HG03060 (cell line): ENCODE results near the gene RAVER1.
"Not testable (repeated sequence)": the region's sequence is repeated elsewhere in the genome, so short reads cannot be mapped to it uniquely, and the experiment has no call there.

Source experiments
- ATAC-seq: cut with Tn5 transposase; IDR thresholded peaks from one replicate; pipeline ENCODE4 v1.9.1; 2021; ENCODE audit warnings: low read depth, moderate number of reproducible peaks; ENCODE audit not compliant: unreplicated experiment

RAVER1 gene

DNA sequence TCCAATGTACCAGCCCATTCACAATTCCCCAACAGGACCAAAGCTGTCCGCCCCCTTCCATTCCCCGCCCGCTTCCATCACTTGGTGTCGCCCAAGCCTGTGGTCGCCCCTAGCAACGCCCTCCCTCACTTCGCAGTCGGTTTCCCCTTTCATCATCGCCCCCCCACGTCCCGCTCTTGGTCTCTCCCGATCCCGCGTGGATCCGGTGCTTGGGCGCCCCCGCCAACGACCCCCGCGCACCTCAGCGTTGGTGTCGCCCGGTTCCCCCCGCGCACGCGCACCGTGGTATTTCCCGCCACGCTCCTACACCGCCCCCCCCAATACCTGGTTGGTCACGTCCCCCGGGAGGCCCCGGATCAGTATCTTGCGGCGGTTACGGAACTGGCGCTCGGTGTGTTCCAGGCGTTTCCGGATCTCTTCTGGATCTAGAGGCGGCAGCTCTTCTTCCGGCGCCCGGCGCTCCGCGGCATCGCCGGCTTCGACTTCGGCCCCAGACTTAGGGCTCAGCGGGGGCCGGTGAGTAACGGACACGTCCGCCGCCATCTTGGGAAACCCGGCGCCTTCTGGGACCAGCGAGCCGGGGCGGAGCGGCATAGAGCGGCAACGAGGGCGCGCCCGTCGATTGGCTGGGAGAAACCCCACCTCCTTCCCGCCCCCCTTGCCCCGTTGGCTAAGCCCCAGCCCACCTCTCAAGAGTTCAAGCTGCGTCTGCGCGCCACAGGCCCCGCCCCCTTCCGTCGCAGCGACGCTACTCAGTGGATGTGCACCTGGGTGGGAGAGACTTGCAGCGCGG, at the start of gene RAVER1:
Gene RAVER1 (minus strand): TSS at position 565 of the 793 bp plus-strand sequence. CDS start 22 bp downstream, at position 543.
- ATAC-seq: peak; percentile 73

DNA sequence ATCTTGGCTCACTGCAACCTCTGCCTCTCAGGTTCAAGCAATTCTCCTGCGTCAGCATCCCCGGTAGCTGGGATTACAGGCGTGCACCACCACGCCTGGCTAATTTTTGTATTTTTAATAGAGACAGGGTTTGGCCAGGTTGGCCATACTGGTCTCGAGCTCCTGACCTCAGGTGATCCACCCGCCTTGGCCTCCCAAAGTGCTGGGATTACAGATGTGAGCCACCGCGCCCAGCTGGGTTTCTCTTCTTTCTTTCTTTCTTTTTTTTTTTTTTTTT, 49.8 kb upstream of the RAVER1 start:
- ATAC-seq: not testable (repeated sequence)

GRCh38 chr19:10380313-10381102, 47.2 kb upstream of the RAVER1 start, which contains the start of gene TYK2:
Gene TYK2, minus strand, starts transcription at chr19:10380572. Its CDS starts 2,166 bp downstream, at chr19:10378406.
- ATAC-seq: peak; percentile 85

GRCh38 chr19:10379880-10380312, 46.6 kb upstream of the RAVER1 start:
- no peak for ATAC-seq

- no peak for ATAC-seq
Observed at GRCh38 chr19:10378124-10378523, 44.8 kb upstream of the RAVER1 start.

DNA sequence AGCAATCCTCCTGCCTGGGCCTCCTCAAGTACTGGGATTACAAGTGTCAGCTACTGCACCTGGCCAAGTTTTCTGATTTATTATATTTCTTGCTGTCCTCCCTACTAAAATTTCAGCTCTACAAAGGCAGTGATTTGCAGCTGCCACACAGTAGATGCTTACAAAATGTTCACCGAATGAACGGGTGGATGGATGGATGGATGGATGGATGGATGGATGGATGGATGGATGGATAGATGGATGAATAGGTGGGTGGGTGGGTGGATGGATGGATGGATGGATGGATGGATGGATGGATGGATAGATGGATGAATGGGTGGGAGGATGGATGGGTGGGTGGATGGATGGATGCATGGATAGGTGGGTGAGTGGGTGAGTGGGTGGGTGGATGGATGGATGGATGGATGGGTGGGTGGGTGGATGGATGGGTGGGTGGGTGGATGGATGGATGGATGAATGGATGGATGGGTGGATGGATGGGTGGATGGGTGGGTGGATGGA, 43.9 kb upstream of the RAVER1 start:
- ATAC-seq: not testable (repeated sequence)

DNA sequence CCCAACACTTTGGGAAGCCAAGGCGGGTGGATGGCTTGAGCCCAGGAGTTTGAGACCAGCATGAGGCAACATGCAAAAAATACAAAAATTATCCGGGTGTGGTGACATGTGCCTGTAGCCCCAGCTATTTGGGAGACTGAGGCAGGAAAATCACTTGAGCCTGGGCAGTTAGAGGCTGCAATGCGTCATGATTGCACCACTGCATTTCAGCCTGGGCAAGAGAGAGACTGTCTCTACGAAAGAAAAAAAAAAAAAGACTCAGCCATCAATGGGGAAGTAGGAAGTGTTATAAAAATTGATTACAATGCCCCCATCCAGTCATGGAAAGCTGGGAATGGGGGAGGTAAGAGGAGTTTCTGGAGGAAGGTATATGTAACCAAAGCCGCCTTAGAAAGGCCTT, 41.6 kb upstream of the RAVER1 start:
- ATAC-seq: no peak

GRCh38 chr19:10372690-10373089, 39.4 kb upstream of the RAVER1 start:
- no peak for ATAC-seq

DNA sequence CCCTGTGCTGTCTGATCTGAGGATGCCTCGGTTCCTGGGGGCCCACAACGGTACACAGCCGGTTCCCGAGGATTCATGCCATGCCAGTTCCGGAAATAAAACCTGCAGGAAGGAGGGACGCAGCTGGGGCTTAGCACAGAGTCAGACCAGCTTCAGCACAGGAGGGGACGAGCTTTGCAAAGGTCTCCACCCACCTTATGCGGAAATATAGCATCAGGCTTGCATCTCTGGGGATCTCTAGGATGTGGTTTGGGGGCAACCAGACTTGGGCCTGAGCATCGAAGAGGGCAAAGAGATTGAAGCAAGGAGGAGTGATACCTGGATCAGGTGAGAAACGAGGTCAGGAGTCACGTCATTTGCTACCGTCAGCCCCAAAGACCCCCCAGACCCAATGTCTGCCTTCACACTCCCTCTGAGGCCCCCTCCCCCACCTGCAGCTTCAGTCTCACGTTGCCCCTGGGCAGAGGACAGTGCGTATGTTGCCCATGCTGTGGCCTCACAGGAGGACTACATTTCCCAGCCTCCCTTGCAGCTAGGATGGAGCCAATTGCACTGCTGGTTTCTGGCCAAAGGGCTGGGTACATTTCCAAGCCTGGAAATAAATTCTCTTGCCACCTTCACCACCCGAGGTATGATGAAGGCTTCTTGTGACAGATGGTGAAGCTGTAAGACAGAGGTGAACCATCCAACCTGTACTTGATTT, 34.9 kb upstream of the RAVER1 start:
- ATAC-seq: no peak

DNA sequence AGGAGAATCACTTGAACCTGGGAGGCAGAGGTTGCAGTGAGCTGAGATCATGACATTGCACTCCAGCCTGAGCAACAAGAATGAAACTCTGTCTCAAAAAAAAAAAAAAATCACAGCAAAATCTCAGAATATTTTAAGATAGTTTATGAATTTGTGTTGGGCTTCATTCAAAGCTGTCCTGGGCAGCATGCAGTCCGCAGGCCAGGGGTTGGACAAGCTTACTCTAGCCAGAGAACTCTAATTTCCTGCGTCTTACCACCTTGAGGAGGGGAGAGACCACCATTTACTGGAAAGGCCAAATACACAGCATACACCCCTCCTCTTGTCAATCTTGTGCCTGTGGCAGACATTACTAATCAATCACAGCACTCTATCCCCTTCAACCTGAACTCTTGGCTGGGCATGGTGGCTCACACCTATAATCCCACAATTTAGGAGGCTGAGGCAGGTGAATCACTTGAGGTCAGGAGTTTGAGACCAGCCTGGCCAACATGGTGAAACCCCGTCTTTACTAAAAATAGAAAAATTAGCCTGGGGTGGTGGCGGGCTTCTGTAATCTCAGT, 33.7 kb upstream of the RAVER1 start:
- not testable (repeated sequence) for ATAC-seq

DNA sequence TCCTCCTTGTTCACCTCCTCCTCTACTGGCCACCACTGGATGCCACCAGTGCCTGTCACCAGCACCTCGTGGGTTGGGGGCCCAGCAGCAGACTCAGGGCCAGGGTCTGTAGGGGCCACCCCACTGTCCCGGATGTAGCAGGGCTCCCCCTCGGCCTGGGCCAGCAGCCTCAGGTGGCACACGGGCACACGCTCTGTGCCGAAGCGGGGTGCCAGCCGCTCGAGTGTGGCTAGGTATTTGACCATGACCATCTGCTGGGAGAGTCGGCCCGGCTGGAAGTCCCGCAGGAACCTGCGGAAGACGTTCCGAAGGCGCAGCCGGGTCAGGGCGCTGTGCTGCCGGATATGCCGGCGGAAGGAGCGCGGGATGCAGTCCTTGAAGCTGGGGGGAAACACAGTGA, 32.2 kb upstream of the RAVER1 start:
- no peak for ATAC-seq

GRCh38 chr19:10364644-10365043, 31.3 kb upstream of the RAVER1 start:
- ATAC-seq: no peak

- ATAC-seq: no peak
Observed at GRCh38 chr19:10363789-10364281, 30.5 kb upstream of the RAVER1 start.

DNA sequence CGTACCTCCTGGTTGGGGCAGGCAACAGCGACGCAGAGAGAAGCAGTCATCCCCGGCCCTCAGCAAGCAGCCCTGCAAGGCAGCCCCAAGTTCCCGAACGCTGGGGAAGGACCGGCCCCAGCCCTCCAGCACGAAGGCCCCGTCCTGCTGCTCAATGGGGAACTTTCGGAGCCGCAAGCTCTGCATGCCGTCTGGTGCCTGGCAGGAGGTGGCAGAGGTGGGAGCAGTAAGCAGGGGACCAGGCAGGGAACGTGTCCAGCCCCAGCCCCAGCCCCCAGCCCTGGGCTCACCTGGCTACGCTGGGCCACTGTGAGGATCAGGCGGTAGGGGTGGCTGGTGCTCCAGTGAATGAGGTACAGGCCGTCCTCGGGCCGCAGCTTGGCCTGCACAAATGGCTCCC, 28.9 kb upstream of the RAVER1 start:
- no peak for ATAC-seq

DNA sequence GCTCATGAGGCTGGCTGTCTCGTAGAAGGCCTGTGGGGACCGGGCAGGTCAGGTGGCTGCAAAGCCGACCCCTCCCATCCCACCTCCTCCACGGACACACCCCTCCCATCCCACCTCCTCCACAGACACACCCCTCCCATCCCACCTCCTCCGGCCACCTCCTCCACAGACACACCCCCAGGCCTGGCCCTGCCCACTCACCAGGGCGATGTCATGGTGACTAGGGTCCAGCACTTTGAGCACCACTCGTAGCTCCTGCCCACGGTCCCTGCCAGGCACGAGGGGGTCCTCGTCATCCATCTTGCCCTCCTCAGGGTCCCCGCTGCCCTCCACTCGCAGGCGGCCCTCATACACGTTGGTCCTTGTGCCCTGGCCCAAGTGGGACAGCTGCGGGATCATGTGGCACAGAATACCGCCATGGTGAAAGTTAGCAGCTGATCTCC, 28.3 kb upstream of the RAVER1 start:
- ATAC-seq: no peak

DNA sequence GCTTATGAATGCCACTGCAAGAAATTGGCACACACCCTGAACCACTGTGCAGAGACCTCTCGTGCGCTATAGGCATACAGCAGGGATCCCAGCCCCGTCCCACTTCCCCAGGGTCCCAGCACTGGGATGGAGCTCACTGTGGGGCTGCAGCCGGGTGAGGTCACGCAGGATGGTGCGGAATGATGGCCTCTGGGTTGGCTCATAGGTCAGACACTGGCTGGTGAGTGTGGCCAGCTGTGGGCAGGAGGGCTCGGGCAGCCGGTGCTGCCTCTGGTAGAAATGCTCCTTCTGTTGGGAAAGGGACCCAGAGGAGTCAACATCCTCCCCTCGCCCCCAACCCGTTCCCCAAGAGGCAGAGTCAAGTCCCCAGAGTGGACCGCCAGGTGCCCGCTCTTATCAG, 23.1 kb upstream of the RAVER1 start:
- ATAC-seq: no peak

DNA sequence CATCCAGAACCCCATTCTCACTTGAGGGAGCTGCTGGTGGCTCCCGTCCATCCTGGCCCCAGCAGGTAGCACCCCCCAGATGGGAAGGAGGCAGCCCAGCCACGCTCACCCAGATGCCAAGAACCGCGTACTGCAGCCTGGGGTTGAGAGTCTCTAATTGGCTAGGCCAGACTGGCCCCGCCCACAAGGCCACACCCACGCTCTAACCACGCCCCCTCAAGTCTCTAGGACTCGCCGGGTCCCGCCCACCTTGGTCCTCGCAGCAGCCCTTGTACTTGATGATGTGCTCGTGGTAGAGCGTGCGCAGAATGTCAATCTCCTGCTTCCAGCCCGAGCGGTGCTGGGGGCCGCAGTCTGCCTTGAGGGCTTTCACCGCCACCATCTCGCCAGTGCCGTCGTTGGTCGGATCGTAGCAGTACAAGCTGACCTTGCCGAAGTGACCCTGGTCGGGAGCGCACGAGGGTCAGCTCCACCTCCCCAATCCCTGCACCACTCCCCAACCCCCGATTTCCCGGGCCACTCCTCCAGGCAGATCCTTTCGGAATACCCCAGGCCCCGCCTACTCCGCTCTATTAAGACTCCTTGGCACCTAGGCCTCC, 20.6 kb upstream of the RAVER1 start:
- no peak for ATAC-seq

DNA sequence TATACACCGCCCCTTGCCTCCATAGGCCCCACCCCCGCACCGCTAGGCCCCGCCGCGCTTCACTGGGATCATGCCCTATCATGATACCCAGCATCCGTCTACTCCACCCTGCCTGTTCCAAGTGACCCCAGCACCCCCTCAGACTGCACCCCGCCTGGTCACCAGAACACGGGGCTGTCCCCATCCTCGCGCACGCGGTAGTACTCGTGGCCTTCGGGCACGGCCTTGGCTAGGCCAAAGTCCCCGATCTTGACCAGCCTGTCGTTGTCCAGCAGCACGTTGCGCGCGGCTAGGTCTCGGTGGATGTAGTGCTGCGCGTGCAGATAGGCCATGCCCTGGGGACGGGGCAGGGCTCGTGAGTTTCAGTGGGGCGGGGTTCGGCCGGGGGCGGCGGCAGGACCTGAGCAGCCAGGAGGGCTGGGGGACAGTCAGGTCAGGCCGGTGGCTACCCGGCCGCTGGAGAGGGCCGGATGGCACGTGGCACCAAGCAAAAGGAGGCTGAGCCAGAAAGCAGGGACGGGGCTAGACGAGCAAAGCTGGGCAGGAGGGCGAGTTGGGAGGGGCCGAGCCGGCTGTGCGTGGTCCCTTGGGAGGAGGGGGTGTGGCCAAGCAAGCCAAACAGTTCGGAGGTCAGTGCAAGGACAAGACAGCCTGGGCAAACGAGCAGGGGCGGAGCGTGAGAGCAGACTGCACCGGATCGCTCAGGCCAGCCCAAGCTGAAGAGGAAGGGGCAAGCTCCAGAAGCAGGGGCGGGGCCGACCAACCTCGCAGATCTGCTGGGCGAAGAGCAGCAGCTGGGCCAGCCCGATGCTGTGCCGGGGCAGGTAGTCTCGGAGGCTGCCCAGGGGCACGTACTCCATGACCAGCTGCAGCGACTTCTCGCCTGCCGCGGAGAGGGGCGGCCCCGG, 19.7 kb upstream of the RAVER1 start:
- ATAC-seq: no peak

- ATAC-seq: no peak
Observed at GRCh38 chr19:10346509-10346908, 13.2 kb upstream of the RAVER1 start.
